Fibroblast of pulmonary artery (primary cell): ENCODE results near the gene PTBP1.

Source experiments
- DNase-seq: peaks from one replicate; pipeline ENCODE4 v3.0.0-alpha.2; 2010; ENCODE audit warnings: low read depth
- H3K4me3 ChIP-seq: replicated peaks from 2 replicates; pipeline ENCODE4 v1.5.1; 2011; ENCODE audit warnings: low read depth, mild to moderate bottlenecking, control low read depth, low read length, moderate library complexity
- CTCF ChIP-seq: IDR thresholded peaks from 2 replicates; pipeline ENCODE4 v1.5.1; 2011; ENCODE audit warnings: mild to moderate bottlenecking, control low read depth, low read length, inconsistent platforms; ENCODE audit errors: missing control alignments

The PTBP1 gene

GRCh38 chr19:782878-783668, 14.2 kb upstream of the PTBP1 start:
- H3K4me3 ChIP-seq, result peak overlapping the region; percentile 24
- no peak for TF ChIP-seq CTCF
- no peak for DNase-seq

DNA sequence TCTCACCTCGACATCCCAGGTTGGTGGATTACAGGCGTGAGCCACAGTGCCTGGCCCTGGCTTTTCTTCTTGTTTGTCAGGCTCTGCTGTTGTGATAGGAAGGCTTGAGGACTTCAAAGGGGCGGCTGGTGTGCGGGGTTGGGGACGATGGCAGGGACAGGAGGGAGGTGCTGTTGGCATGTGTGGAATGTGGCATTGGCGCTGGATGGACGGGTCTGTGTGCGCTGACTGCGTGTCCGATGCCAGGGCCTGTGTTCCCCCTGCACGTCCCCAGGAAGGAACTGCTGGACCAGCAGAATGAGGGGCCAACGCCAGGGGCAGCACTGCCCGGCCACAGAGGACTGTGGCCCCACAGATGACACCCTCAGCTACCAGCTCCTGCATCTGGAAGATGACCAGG, 12.7 kb upstream of the PTBP1 start:
- DNase-seq, result no peak
- no peak overlapping the region for H3K4me3 ChIP-seq
- no peak for TF ChIP-seq CTCF

DNA sequence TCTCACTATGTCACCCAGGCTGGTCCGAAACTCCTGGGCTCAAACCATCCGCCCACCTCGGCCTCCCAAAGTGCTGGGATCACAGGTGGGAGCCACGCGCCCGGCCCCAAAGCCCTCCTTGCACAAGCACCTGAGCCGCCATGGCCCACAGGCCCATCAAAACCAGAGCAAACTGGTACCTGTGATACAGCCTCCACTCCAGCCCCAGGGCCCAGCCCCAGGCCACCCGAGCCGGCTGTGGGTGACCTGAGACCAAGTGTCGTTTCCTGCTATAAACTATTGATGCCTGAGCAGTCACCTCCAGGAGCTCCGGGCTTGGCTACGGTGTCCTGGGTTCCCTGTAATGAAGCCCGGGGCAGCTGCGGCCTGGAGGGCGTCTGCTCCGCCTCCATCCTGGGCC, 9.7 kb upstream of the PTBP1 start:
- DNase-seq, result no peak
- TF ChIP-seq CTCF, result no peak
- H3K4me3 ChIP-seq, result no peak overlapping the region

DNA sequence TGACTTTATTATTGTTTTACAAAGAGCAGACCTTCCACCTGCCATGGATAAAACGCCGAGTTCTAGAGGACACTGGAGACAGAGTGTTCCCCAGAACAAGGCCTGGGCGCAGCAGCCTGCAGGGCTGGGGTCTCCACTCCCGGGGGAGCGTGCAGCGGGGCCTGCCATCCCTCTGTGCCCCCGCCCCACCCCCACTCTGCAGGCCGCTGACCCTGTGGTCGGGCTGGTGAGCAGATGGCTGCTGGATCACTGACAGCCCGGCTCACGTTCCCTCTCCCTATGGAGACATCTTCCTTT, 8.6 kb upstream of the PTBP1 start:
- no peak for DNase-seq
- H3K4me3 ChIP-seq, result no peak overlapping the region
- no peak for TF ChIP-seq CTCF

DNA sequence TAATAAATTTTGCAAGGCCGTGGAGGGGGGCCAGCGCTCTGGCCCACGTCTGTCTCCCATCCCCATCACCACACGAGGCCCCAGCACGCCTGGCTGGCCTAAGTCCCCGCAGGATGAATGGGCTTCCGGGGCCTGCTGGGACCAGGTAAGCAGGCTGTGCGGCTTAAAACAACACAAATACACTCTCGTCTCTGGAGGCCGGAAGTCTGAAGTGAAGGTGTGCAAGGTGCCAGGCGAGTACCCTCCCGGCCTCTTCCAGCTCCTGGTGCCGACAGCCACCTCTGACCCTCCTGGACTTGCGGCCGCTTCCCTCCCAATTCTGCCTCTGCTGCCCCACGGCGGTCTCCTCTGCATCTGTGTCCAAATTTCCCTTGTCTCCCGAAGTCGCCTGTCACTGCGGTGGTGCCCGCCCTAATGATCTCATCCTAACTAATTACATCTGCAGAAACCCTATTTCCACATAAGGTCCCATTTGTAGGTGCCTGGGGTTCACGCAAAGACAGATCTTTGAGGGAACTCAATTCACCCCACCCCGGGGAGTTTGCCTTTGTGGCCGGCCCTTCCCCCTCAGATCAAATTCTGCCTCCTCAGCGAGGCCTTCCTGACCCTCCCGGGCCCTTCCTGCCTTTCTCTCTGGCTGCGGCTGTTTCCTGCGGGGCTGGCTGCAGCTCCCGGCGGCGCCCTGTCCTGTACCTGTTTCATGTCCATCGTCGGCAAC, 8.1 kb upstream of the PTBP1 start:
- H3K4me3 ChIP-seq, result no peak overlapping the region

GRCh38 chr19:789701-790060, 7.6 kb upstream of the PTBP1 start:
- no peak for DNase-seq
- H3K4me3 ChIP-seq, result no peak overlapping the region
- TF ChIP-seq CTCF, result no peak

More for the DNA sequence above, 8.1 kb upstream of the PTBP1 start:
- no peak for DNase-seq
- no peak for TF ChIP-seq CTCF
